Measurements from ENCODE around the gene IL18. TPM values are rescaled to one million over a fixed set of nuclear protein-coding genes. Genes with fewer than 3 reads are reported as not detected.

The IL18 gene
- polyA plus RNA-seq (2013): 113 TPM

DNA sequence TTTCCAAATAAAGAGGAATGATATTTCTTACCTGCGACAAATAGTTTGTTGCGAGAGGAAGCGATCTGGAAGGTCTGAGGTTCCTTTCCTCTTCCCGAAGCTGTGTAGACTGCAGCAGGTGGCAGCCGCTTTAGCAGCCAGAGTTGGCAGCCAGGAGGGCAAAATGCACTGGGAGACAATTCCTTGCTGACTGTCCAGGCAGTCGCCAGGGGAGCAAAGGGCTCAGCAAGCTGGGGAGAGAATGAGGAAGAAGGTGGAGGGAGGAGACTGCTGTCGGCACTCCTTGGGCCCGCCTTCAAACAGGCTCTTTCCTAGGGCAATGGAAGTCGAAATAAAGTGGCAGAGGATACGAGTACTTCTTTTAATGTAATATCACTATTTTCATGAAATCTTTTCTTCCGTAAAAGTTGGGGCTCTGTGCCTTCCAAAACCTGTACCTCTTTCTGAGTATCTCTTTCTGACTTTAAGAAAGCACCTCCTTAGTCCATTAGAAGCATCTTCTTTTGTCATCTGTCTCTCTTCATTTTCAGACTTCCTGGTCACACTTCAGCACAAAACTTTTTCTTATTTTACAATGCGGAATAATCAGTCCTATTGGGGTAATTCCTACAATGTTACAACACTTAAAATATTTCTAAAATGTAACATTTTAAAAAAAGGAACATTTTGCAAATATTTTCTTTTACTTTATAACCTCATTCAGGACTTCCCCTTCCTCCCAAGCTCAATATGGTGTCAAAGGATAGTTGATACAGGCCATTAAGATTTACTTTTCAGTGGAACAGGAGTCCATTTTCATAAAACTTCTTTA is at the start of gene IL18:
IL18 (minus strand) TSS at position 220 of the 811 bp plus-strand sequence. CDS start 9,041 bp downstream, outside the sequence.
- ChIA-PET CTCF (interaction anchor here (2.3 to 2.4 kb wide), 2 partner anchors 11 to 51 kb away, joined by 7 to 8 read pairs; partner anchors contain the start of gene BCO2), POLR2A (no interaction called here)
- H3K27ac ChIP-seq (ENCODE audit: insufficient read depth in 1 of 2, low read depth in 1 of 2, low read length in 2 of 2, poor library complexity in 1 of 2, severe bottlenecking in 2 of 2): peak within 1 kb of the TSS; percentile 18 to 76
- DNase-seq: peak; percentile 70 to 77 (median 75)
- peaks cover 19 to 55% (median 36%) of the 10 kb centered on the region in 4 experiments for H3K4me1 ChIP-seq (ENCODE audit: control extremely low read depth in 1 of 4, control insufficient read depth in 4 of 4, insufficient read depth in 4 of 4, low read length in 3 of 4)
- no peaks in the 10 kb centered on the region for H3K9me3 ChIP-seq (ENCODE audit: control extremely low read depth in 1 of 5, control insufficient read depth in 4 of 5, insufficient read depth in 2 of 5, low read depth in 1 of 5, low read length in 4 of 5)
- no peaks in the 10 kb centered on the region for H3K27me3 ChIP-seq (replicated peaks in 2 of 5; ENCODE audit: control insufficient read depth in 4 of 5, insufficient read depth in 5 of 5, low read length in 4 of 5)
- H3K36me3 ChIP-seq (ENCODE audit: control insufficient read depth in 4 of 4, insufficient read depth in 4 of 4, low read length in 3 of 4): no peaks in the 10 kb centered on the region
- H3K4me3 ChIP-seq (ENCODE audit: control insufficient read depth in 1 of 7, extremely low read depth in 1 of 7, insufficient read depth in 4 of 7, low read depth in 2 of 7, low read length in 6 of 7): peak within 1 kb of the TSS; percentile 13 to 94 (median 74)
- WGBS (ENCODE audit: insufficient coverage): 8% methylated on average over 3 of the region's 12 CpGs

DNA sequence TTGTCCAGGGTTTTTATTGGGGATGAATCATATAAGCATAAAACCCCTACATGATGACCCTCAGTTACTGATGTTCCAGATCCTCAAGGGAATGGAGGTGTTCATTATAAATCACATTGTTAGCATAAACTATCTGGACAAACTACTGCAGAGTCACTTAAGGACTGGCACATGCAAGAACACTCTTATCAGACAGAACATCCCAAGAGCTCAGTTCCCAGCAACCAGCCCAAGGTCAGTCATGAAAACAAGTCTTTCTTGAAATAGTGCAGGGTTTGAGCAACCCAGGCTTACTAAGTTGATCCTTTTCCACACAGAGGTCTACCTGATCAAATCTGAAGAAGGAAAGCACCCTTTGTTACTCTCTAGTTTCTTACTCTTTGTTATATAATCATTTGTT is 48.8 kb upstream of the IL18 start:
- H3K27me3 ChIP-seq (replicated peaks in 2 of 5; ENCODE audit: control insufficient read depth in 4 of 5, insufficient read depth in 5 of 5, low read length in 4 of 5): peaks cover 0 to 2% (median 0%) of the 10 kb centered on the region in 5 experiments
- peak in 1 of 3 donors; percentile 42 for DNase-seq
- H3K36me3 ChIP-seq (ENCODE audit: control insufficient read depth in 4 of 4, insufficient read depth in 4 of 4, low read length in 3 of 4): no peaks in the 10 kb centered on the region
- no peak overlapping the region for H3K27ac ChIP-seq (ENCODE audit: insufficient read depth in 1 of 2, low read depth in 1 of 2, low read length in 2 of 2, poor library complexity in 1 of 2, severe bottlenecking in 2 of 2)
- H3K4me1 ChIP-seq (ENCODE audit: control extremely low read depth in 1 of 4, control insufficient read depth in 4 of 4, insufficient read depth in 4 of 4, low read length in 3 of 4): peaks cover 3 to 19% (median 5%) of the 10 kb centered on the region in 4 experiments
- H3K4me3 ChIP-seq (ENCODE audit: control insufficient read depth in 1 of 7, extremely low read depth in 1 of 7, insufficient read depth in 4 of 7, low read depth in 2 of 7, low read length in 6 of 7): no peak overlapping the region
- POLR2A ChIA-PET: no interaction called here
- H3K9me3 ChIP-seq (ENCODE audit: control extremely low read depth in 1 of 5, control insufficient read depth in 4 of 5, insufficient read depth in 2 of 5, low read depth in 1 of 5, low read length in 4 of 5): no peaks in the 10 kb centered on the region
- CTCF ChIA-PET: interaction anchor here (1.2 to 1.5 kb wide), 3 partner anchors 9 to 68 kb away, joined by 3 to 4 read pairs (median 4); no protein-coding TSS in a partner anchor

DNA sequence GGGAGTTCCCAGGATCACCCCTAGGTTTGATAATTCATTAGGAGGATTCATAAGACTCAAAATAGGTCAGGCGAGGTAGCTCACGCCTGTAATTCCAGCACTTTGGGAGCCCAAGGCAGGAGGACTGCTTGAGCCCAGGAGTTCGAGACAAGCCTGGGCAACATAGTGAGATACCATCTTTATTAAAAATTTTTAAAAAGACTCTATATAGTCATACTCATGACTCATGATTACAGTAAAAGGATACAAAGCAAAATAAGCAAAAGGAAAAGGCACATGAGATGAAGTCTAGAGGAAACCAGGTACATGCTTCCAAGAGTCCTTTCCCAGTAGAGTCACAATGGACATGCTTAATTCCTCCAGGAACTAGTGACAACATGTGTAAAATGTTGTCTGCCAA is 48.4 kb upstream of the IL18 start:
- Histone ChIP-seq H3K4me1 (ENCODE audit: control extremely low read depth in 1 of 4, control insufficient read depth in 4 of 4, insufficient read depth in 4 of 4, low read length in 3 of 4) (peaks cover 3 to 19% (median 5%) of the 10 kb centered on the region in 4 experiments), H3K4me3 (ENCODE audit: control insufficient read depth in 1 of 7, extremely low read depth in 1 of 7, insufficient read depth in 4 of 7, low read depth in 2 of 7, low read length in 6 of 7) (no peak overlapping the region), H3K36me3 (ENCODE audit: control insufficient read depth in 4 of 4, insufficient read depth in 4 of 4, low read length in 3 of 4) (no peaks in the 10 kb centered on the region), H3K9me3 (ENCODE audit: control extremely low read depth in 1 of 5, control insufficient read depth in 4 of 5, insufficient read depth in 2 of 5, low read depth in 1 of 5, low read length in 4 of 5) (no peaks in the 10 kb centered on the region), H3K27ac (ENCODE audit: insufficient read depth in 1 of 2, low read depth in 1 of 2, low read length in 2 of 2, poor library complexity in 1 of 2, severe bottlenecking in 2 of 2) (no peak overlapping the region), H3K27me3 (replicated peaks in 2 of 5; ENCODE audit: control insufficient read depth in 4 of 5, insufficient read depth in 5 of 5, low read length in 4 of 5) (peaks cover 0 to 2% (median 0%) of the 10 kb centered on the region in 5 experiments)
- ChIA-PET POLR2A (no interaction called here), CTCF (interaction anchor here (1.2 to 1.5 kb wide), 3 partner anchors 9 to 68 kb away, joined by 3 to 4 read pairs (median 4); no protein-coding TSS in a partner anchor)
- WGBS (ENCODE audit: insufficient coverage): no CpG with 5 or more reads among the region's 3 CpGs
- DNase-seq: peak in 1 of 3 donors; percentile 17

DNA sequence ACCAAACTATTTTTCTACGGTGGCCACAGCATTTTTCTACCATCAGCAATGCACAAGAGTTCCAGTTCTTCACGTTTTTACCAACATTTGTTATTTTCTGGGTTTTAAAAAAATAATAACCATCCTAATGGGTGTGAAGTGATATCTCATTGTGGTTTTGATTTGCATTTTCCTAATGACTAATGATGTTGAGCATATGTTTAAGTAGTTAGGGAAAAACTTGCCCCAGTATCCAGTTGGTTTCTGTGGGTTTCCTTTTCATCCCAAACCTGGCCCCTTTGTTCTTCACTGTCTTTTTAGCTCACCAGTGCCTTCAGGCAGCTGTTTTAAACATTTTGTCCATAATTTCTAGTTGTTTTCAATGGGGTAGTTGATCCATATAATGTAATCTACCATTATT is 47.6 kb upstream of the IL18 start:
- Histone ChIP-seq H3K4me3 (ENCODE audit: control insufficient read depth in 1 of 7, extremely low read depth in 1 of 7, insufficient read depth in 4 of 7, low read depth in 2 of 7, low read length in 6 of 7) (peak overlapping the region in 1 of 7 experiments; percentile 30), H3K27me3 (replicated peaks in 2 of 5; ENCODE audit: control insufficient read depth in 4 of 5, insufficient read depth in 5 of 5, low read length in 4 of 5) (peaks cover 0 to 2% (median 0%) of the 10 kb centered on the region in 5 experiments), H3K27ac (ENCODE audit: insufficient read depth in 1 of 2, low read depth in 1 of 2, low read length in 2 of 2, poor library complexity in 1 of 2, severe bottlenecking in 2 of 2) (no peak overlapping the region), H3K4me1 (ENCODE audit: control extremely low read depth in 1 of 4, control insufficient read depth in 4 of 4, insufficient read depth in 4 of 4, low read length in 3 of 4) (peaks cover 3 to 19% (median 5%) of the 10 kb centered on the region in 4 experiments), H3K9me3 (ENCODE audit: control extremely low read depth in 1 of 5, control insufficient read depth in 4 of 5, insufficient read depth in 2 of 5, low read depth in 1 of 5, low read length in 4 of 5) (no peaks in the 10 kb centered on the region), H3K36me3 (ENCODE audit: control insufficient read depth in 4 of 4, insufficient read depth in 4 of 4, low read length in 3 of 4) (no peaks in the 10 kb centered on the region)
- peak in 1 of 3 donors; percentile 81 for DNase-seq
- POLR2A ChIA-PET: no interaction called here
- CTCF ChIA-PET: interaction anchor here (1.2 to 1.5 kb wide), 2 partner anchors 10 to 12 kb away, joined by 3 to 4 read pairs; no protein-coding TSS in a partner anchor
- no CpG with 5 or more reads among the region's 2 CpGs for WGBS (ENCODE audit: insufficient coverage)

DNA sequence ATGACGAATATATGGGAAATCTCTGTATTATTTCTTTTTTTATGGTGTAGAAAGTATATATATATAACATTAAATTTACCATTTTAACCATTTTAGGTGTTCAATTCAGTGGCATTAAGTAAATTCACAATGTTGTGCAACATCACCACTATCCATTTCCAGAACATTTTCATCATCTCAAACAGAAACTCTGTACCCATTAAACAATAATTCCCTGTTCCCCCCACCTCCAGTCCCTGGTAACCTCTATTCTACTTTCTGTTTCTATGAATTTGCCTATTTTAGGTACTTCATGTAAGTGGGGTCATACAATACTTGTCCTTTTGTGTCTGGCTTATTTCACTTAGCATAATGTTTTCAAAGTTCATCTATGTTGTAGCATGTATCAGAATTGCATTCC is 47.0 kb upstream of the IL18 start:
- POLR2A ChIA-PET: no interaction called here
- Histone ChIP-seq H3K36me3 (ENCODE audit: control insufficient read depth in 4 of 4, insufficient read depth in 4 of 4, low read length in 3 of 4) (no peaks in the 10 kb centered on the region), H3K27ac (ENCODE audit: insufficient read depth in 1 of 2, low read depth in 1 of 2, low read length in 2 of 2, poor library complexity in 1 of 2, severe bottlenecking in 2 of 2) (no peak overlapping the region), H3K4me3 (ENCODE audit: control insufficient read depth in 1 of 7, extremely low read depth in 1 of 7, insufficient read depth in 4 of 7, low read depth in 2 of 7, low read length in 6 of 7) (no peak overlapping the region), H3K27me3 (replicated peaks in 2 of 5; ENCODE audit: control insufficient read depth in 4 of 5, insufficient read depth in 5 of 5, low read length in 4 of 5) (peaks cover 0 to 2% (median 0%) of the 10 kb centered on the region in 5 experiments), H3K4me1 (ENCODE audit: control extremely low read depth in 1 of 4, control insufficient read depth in 4 of 4, insufficient read depth in 4 of 4, low read length in 3 of 4) (peaks cover 3 to 19% (median 5%) of the 10 kb centered on the region in 4 experiments), H3K9me3 (ENCODE audit: control extremely low read depth in 1 of 5, control insufficient read depth in 4 of 5, insufficient read depth in 2 of 5, low read depth in 1 of 5, low read length in 4 of 5) (no peaks in the 10 kb centered on the region)
- WGBS (ENCODE audit: insufficient coverage): no CpG with 5 or more reads among the region's 1 CpG
- no peak for DNase-seq
- CTCF ChIA-PET: no interaction called here

DNA sequence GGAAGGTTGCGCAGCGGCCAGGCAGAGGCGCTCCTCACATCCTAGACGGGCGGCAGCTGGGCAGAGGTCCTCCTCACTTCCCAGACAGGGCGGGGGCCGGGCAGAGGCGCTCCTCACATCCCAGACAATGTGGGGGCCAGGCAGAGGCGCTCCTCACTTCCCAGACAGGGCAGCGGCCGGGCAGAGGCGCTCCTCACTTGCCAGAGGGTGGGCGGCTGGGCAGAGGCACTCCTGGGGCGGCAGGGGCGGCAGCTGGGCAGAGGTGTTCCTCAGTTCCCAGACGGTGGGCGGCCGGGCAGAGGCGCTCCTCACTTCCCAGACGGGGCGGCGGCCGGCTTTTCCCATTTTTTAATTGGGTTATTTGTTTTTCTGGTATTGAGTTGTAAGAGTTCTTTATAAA is 42.2 kb upstream of the IL18 start:
- Histone ChIP-seq H3K36me3 (ENCODE audit: control insufficient read depth in 4 of 4, insufficient read depth in 4 of 4, low read length in 3 of 4) (no peaks in the 10 kb centered on the region), H3K4me1 (ENCODE audit: control extremely low read depth in 1 of 4, control insufficient read depth in 4 of 4, insufficient read depth in 4 of 4, low read length in 3 of 4) (peaks cover 0 to 3% (median 0%) of the 10 kb centered on the region in 4 experiments), H3K9me3 (ENCODE audit: control extremely low read depth in 1 of 5, control insufficient read depth in 4 of 5, insufficient read depth in 2 of 5, low read depth in 1 of 5, low read length in 4 of 5) (no peaks in the 10 kb centered on the region), H3K27ac (ENCODE audit: insufficient read depth in 1 of 2, low read depth in 1 of 2, low read length in 2 of 2, poor library complexity in 1 of 2, severe bottlenecking in 2 of 2) (no peak overlapping the region), H3K4me3 (ENCODE audit: control insufficient read depth in 1 of 7, extremely low read depth in 1 of 7, insufficient read depth in 4 of 7, low read depth in 2 of 7, low read length in 6 of 7) (no peak overlapping the region), H3K27me3 (replicated peaks in 2 of 5; ENCODE audit: control insufficient read depth in 4 of 5, insufficient read depth in 5 of 5, low read length in 4 of 5) (peaks cover 0 to 2% (median 0%) of the 10 kb centered on the region in 5 experiments)
- CTCF ChIA-PET: interaction anchor here (1.3 kb wide), 1 partner anchor 74 kb away, joined by 5 read pairs; no protein-coding TSS in a partner anchor
- DNase-seq: no peak
- POLR2A ChIA-PET: no interaction called here
- WGBS (ENCODE audit: insufficient coverage): 91% methylated on average over 19 of the region's 23 CpGs

DNA sequence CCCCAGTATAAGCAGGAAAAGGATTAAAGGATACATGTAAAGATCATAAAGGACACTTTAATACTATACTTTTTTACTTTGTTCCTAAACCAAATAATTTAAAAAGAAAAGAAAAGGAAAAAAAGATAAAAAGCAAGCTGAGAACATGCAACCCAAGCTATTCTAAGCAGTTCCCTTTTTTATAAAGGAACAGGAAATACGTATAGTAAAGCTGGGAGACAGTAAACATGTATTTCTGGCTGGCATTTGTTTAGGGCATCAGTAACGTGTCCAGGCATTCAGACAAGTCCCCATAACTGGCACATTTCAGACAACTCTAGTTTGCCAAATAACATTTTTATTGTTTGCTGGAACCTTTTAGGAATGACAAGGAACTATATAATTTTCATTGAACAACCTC is 36.4 kb upstream of the IL18 start:
- no peaks in the 10 kb centered on the region for H3K9me3 ChIP-seq (ENCODE audit: control extremely low read depth in 1 of 5, control insufficient read depth in 4 of 5, insufficient read depth in 2 of 5, low read depth in 1 of 5, low read length in 4 of 5)
- H3K27me3 ChIP-seq (replicated peaks in 2 of 5; ENCODE audit: control insufficient read depth in 4 of 5, insufficient read depth in 5 of 5, low read length in 4 of 5): no peaks in the 10 kb centered on the region
- CTCF ChIA-PET: interaction anchor here (1.2 to 2.0 kb wide), 6 partner anchors 11 to 82 kb away, joined by 4 to 7 read pairs (median 4); no protein-coding TSS in a partner anchor
- H3K4me1 ChIP-seq (ENCODE audit: control extremely low read depth in 1 of 4, control insufficient read depth in 4 of 4, insufficient read depth in 4 of 4, low read length in 3 of 4): peaks cover 0 to 16% (median 11%) of the 10 kb centered on the region in 4 experiments
- H3K4me3 ChIP-seq (ENCODE audit: control insufficient read depth in 1 of 7, extremely low read depth in 1 of 7, insufficient read depth in 4 of 7, low read depth in 2 of 7, low read length in 6 of 7): peak overlapping the region in 3 of 7 experiments; percentile 13 to 24 (median 16)
- DNase-seq: peak in 2 of 3 donors; percentile 36 to 39
- WGBS (ENCODE audit: insufficient coverage): no CpG with 5 or more reads among the region's 2 CpGs
- H3K36me3 ChIP-seq (ENCODE audit: control insufficient read depth in 4 of 4, insufficient read depth in 4 of 4, low read length in 3 of 4): no peaks in the 10 kb centered on the region
- POLR2A ChIA-PET: no interaction called here
- peak overlapping the region in 1 of 2 experiments; percentile 51 for H3K27ac ChIP-seq (ENCODE audit: insufficient read depth in 1 of 2, low read depth in 1 of 2, low read length in 2 of 2, poor library complexity in 1 of 2, severe bottlenecking in 2 of 2)

All from common myeloid progenitor, CD34-positive (primary cell).